Skeletal muscle satellite cell (primary cell): ENCODE results near the gene TMEM271.
"Not testable (repeated sequence)": the region's sequence is repeated elsewhere in the genome, so short reads cannot be mapped to it uniquely, and the experiment has no call there.

ENCODE experiments used
- H3K27me3 ChIP-seq: 2 replicates; pipeline ENCODE4 v1.7.0; 2013; ENCODE audit warnings: low read length; ENCODE audit not compliant: control insufficient read depth, insufficient read depth
- H3K36me3 ChIP-seq: 2 replicates; pipeline ENCODE4 v1.7.0; 2013; ENCODE audit warnings: mild to moderate bottlenecking, control low read depth, low read length; ENCODE audit not compliant: insufficient read depth
- H3K4me1 ChIP-seq: 2 replicates; pipeline ENCODE4 v1.7.0; 2013; ENCODE audit warnings: low read length; ENCODE audit not compliant: control insufficient read depth, insufficient read depth
- H3K4me2 ChIP-seq: 2 replicates; pipeline ENCODE4 v1.7.0; 2013; ENCODE audit warnings: mild to moderate bottlenecking, low read length
- H3K4me3 ChIP-seq: 2 replicates; pipeline ENCODE4 v1.7.0; 2013; ENCODE audit warnings: low read length
- H3K9ac ChIP-seq: 2 replicates; pipeline ENCODE4 v1.7.0; 2013; ENCODE audit warnings: mild to moderate bottlenecking, low read depth, low read length, moderate library complexity
- H3K9me3 ChIP-seq: replicated peaks from 2 replicates; pipeline ENCODE4 v1.7.0; 2013; ENCODE audit warnings: mild to moderate bottlenecking, control low read depth, low read length

The TMEM271 gene

GRCh38 chr4:604131-604530, 28.0 kb upstream of the TMEM271 start:
- Histone ChIP-seq H3K4me2 (no peak overlapping the region), H3K36me3 (no peaks in the 10 kb centered on the region), H3K9ac (no peak overlapping the region), H3K27me3 (peaks cover 2% of the 10 kb centered on the region), H3K4me3 (no peak overlapping the region), H3K4me1 (no peaks in the 10 kb centered on the region), H3K9me3 (no peaks in the 10 kb centered on the region)

GRCh38 chr4:602559-602942, 26.5 kb upstream of the TMEM271 start:
- Histone ChIP-seq H3K9ac (no peak overlapping the region), H3K9me3 (no peaks in the 10 kb centered on the region), H3K36me3 (no peaks in the 10 kb centered on the region), H3K27me3 (peaks cover 8% of the 10 kb centered on the region), H3K4me1 (no peaks in the 10 kb centered on the region), H3K4me3 (no peak overlapping the region), H3K4me2 (no peak overlapping the region)

- H3K36me3 ChIP-seq = no peaks in the 10 kb centered on the region
- no peak overlapping the region for H3K9ac ChIP-seq
- no peak overlapping the region for H3K4me2 ChIP-seq
- H3K4me3 ChIP-seq = no peak overlapping the region
- H3K9me3 ChIP-seq = no peaks in the 10 kb centered on the region
- no peaks in the 10 kb centered on the region for H3K4me1 ChIP-seq
- H3K27me3 ChIP-seq = peaks cover 8% of the 10 kb centered on the region
Observed at GRCh38 chr4:601612-602558, 25.8 kb upstream of the TMEM271 start.

GRCh38 chr4:600850-601515, 24.9 kb upstream of the TMEM271 start:
- Histone ChIP-seq H3K4me3 (no peak overlapping the region), H3K4me1 (no peaks in the 10 kb centered on the region), H3K36me3 (no peaks in the 10 kb centered on the region), H3K4me2 (no peak overlapping the region), H3K27me3 (peaks cover 8% of the 10 kb centered on the region), H3K9ac (no peak overlapping the region), H3K9me3 (no peaks in the 10 kb centered on the region)

GRCh38 chr4:600166-600565, 24.1 kb upstream of the TMEM271 start:
- H3K27me3 ChIP-seq = peaks cover 8% of the 10 kb centered on the region
- H3K4me3 ChIP-seq = no peak overlapping the region
- H3K9ac ChIP-seq = no peak overlapping the region
- no peaks in the 10 kb centered on the region for H3K36me3 ChIP-seq
- H3K9me3 ChIP-seq = no peaks in the 10 kb centered on the region
- H3K4me2 ChIP-seq = no peak overlapping the region
- no peaks in the 10 kb centered on the region for H3K4me1 ChIP-seq

- no peak overlapping the region for H3K4me2 ChIP-seq
- H3K9me3 ChIP-seq = no peaks in the 10 kb centered on the region
- H3K4me1 ChIP-seq = no peaks in the 10 kb centered on the region
- H3K9ac ChIP-seq = no peak overlapping the region
- H3K27me3 ChIP-seq = peaks cover 8% of the 10 kb centered on the region
- no peak overlapping the region for H3K4me3 ChIP-seq
- no peaks in the 10 kb centered on the region for H3K36me3 ChIP-seq
Observed at GRCh38 chr4:598925-599324, 22.8 kb upstream of the TMEM271 start.

GRCh38 chr4:592825-593520, 16.9 kb upstream of the TMEM271 start:
- H3K4me3 ChIP-seq = no peak overlapping the region
- H3K4me1 ChIP-seq = no peaks in the 10 kb centered on the region

GRCh38 chr4:592178-592577, 16.1 kb upstream of the TMEM271 start:
- not testable (repeated sequence) for H3K4me3 ChIP-seq, H3K9ac ChIP-seq, H3K4me1 ChIP-seq, H3K36me3 ChIP-seq, H3K4me2 ChIP-seq, H3K9me3 ChIP-seq, H3K27me3 ChIP-seq

More at GRCh38 chr4:592825-593520, 16.9 kb upstream of the TMEM271 start:
- Histone ChIP-seq H3K36me3 (no peaks in the 10 kb centered on the region), H3K4me2 (no peak overlapping the region), H3K27me3 (peaks cover 1% of the 10 kb centered on the region), H3K9me3 (no peaks in the 10 kb centered on the region), H3K9ac (no peak overlapping the region)

GRCh38 chr4:590313-590841, 14.3 kb upstream of the TMEM271 start:
- Histone ChIP-seq H3K4me3 (no peak overlapping the region), H3K4me1 (no peaks in the 10 kb centered on the region), H3K9me3 (no peaks in the 10 kb centered on the region), H3K9ac (no peak overlapping the region), H3K36me3 (no peaks in the 10 kb centered on the region), H3K27me3 (peaks cover 20% of the 10 kb centered on the region), H3K4me2 (no peak overlapping the region)

- H3K9ac ChIP-seq = no peak overlapping the region
- H3K9me3 ChIP-seq = no peaks in the 10 kb centered on the region
Observed at GRCh38 chr4:589219-589963, 13.3 kb upstream of the TMEM271 start.

More at GRCh38 chr4:589219-589963, 13.3 kb upstream of the TMEM271 start:
- no peaks in the 10 kb centered on the region for H3K4me1 ChIP-seq
- no peak overlapping the region for H3K4me3 ChIP-seq
- H3K27me3 ChIP-seq = peaks cover 20% of the 10 kb centered on the region
- H3K36me3 ChIP-seq = no peaks in the 10 kb centered on the region
- no peak overlapping the region for H3K4me2 ChIP-seq
